H1 (cell line): ENCODE results near the gene PTGES. TPM values are rescaled to one million over a fixed set of nuclear protein-coding genes. Genes with fewer than 3 reads are reported as not detected.
A peak's percentile ranks its signal among the peaks of the same experiment; 100 is the strongest.

Experiments
- CTCF ChIA-PET: fragments of 300-600 bp; sonication (Branson Sonifier 250); formaldehyde crosslinking; loops from one replicate; lab custom pipeline; 2021; ENCODE audit not compliant: partially characterized antibody; lab: Charles Lee
- POLR2A ChIA-PET: fragments of 300-600 bp; sonication (Branson Sonifier 250); formaldehyde crosslinking; loops from one replicate; lab custom pipeline; 2021; ENCODE audit warnings: inconsistent platforms; ENCODE audit not compliant: partially characterized antibody; lab: Charles Lee
- DNase-seq, 2 experiments: peaks; one replicate each; pipeline versions ENCODE4 v3.0.0 to v3.0.0-alpha.2; 2010 to 2022; ENCODE audit warnings: low spot score in 2 of 2, low read depth in 1 of 2, mixed read lengths in 1 of 2
- FAIRE-seq: peaks from 2 replicates; lab custom pipeline; 2011; peaks lifted over from hg19 to GRCh38; lab: Jason Lieb, UNC
- H2AFZ ChIP-seq: 2 replicates; pipeline ENCODE4 v1.8.1; 2012; ENCODE audit warnings: low read length, inconsistent platforms
- H2AK5ac ChIP-seq: 2 replicates; pipeline ENCODE4 v1.6.1; 2013; ENCODE audit warnings: low read depth, low read length
- H2BK120ac ChIP-seq: replicated peaks from 2 replicates; pipeline ENCODE3; 2013; ENCODE audit warnings: low read depth, low read length, inconsistent platforms
- H2BK12ac ChIP-seq: 2 replicates; pipeline ENCODE4 v1.6.1; 2013; ENCODE audit warnings: low read depth, low read length
- H2BK15ac ChIP-seq: 2 replicates; pipeline ENCODE4 v1.6.1; 2013; ENCODE audit warnings: low read length
- H2BK20ac ChIP-seq: 2 replicates; pipeline ENCODE4 v1.6.1; 2013; ENCODE audit warnings: low read length
- H2BK5ac ChIP-seq: 2 replicates; pipeline ENCODE4 v1.6.1; 2013; ENCODE audit warnings: low read depth, low read length
- H3K14ac ChIP-seq: 2 replicates; pipeline ENCODE4 v1.6.1; 2013; ENCODE audit warnings: inconsistent platforms; ENCODE audit not compliant: insufficient read length
- H3K18ac ChIP-seq: 2 replicates; pipeline ENCODE4 v1.6.1; 2013; ENCODE audit warnings: low read length; ENCODE audit errors: extremely low read depth
- H3K23ac ChIP-seq: 2 replicates; pipeline ENCODE4 v1.6.1; 2013; ENCODE audit warnings: inconsistent platforms; ENCODE audit not compliant: insufficient read length
- H3K23me2 ChIP-seq: 2 replicates; pipeline ENCODE4 v1.6.1; 2013; ENCODE audit warnings: low read depth, low read length
- H3K27ac ChIP-seq: 2 replicates; pipeline ENCODE4 v1.6.1; 2011; ENCODE audit warnings: low read depth, low read length, inconsistent platforms
- H3K27me3 ChIP-seq, 4 experiments: replicated peaks in 1 of 4; 1 replicate in 1 of 4; 2 replicates in 3 of 4; pipeline versions ENCODE4 v1.6.1 to v1.8.1; 2011 to 2013; ENCODE audit warnings: low read length in 3 of 4, mild to moderate bottlenecking in 3 of 4, inconsistent platforms in 2 of 4, mixed read lengths in 2 of 4, moderate library complexity in 1 of 4; ENCODE audit not compliant: control insufficient read depth in 3 of 4, insufficient read depth in 3 of 4; ENCODE audit errors: extremely low read depth in 1 of 4
- H3K36me3 ChIP-seq, 4 experiments: 2 replicates each; pipeline versions ENCODE4 v1.6.1 to v1.8.1; 2011 to 2013; ENCODE audit warnings: mild to moderate bottlenecking in 4 of 4, low read length in 3 of 4, moderate library complexity in 2 of 4, control low read depth in 1 of 4, inconsistent platforms in 1 of 4; ENCODE audit not compliant: insufficient read depth in 4 of 4, control insufficient read depth in 2 of 4
- H3K4ac ChIP-seq: replicated peaks from 2 replicates; pipeline ENCODE3; 2013; ENCODE audit warnings: low read length, low read depth, mixed read lengths, inconsistent platforms; ENCODE audit not compliant: insufficient read length
- H3K4me1 ChIP-seq, 4 experiments: replicated peaks in 1 of 4; 1 replicate in 1 of 4; 2 replicates in 3 of 4; pipeline versions ENCODE4 v1.6.1 to v1.8.1; 2011 to 2013; ENCODE audit warnings: low read length in 3 of 4, inconsistent platforms in 2 of 4, mixed read lengths in 1 of 4; ENCODE audit not compliant: insufficient read depth in 4 of 4, control insufficient read depth in 3 of 4
- H3K4me2 ChIP-seq, 2 experiments: 2 replicates each; pipeline versions ENCODE4 v1.6.1 to v1.8.1; 2011 to 2013; ENCODE audit warnings: low read depth in 2 of 2, low read length in 2 of 2, control low read depth in 1 of 2, inconsistent platforms in 1 of 2, mild to moderate bottlenecking in 1 of 2; ENCODE audit not compliant: insufficient read depth in 1 of 2
- H3K4me3 ChIP-seq, 4 experiments: fragments of 200-600, 300-600 bp in 1 of 4; sonication (generic), shearing (Covaris generic), sonication (Bioruptor Twin) in 1 of 4; 2 replicates each; pipeline versions ENCODE4 v1.5.1 to v1.8.1; 2011 to 2016; ENCODE audit warnings: low read length in 4 of 4, low read depth in 3 of 4, control low read depth in 2 of 4, inconsistent platforms in 2 of 4, mild to moderate bottlenecking in 2 of 4, mixed read lengths in 1 of 4, moderate library complexity in 1 of 4; ENCODE audit not compliant: insufficient read depth in 2 of 4; ENCODE audit errors: extremely low read depth in 1 of 4
- H3K56ac ChIP-seq: replicated peaks from 2 replicates; pipeline ENCODE3; 2013; ENCODE audit warnings: low read depth, mild to moderate bottlenecking, mixed read lengths, low read length, inconsistent platforms; ENCODE audit not compliant: insufficient read length
- H3K79me1 ChIP-seq: 2 replicates; pipeline ENCODE4 v1.6.1; 2013; ENCODE audit warnings: low read depth, low read length, control low read depth
- H3K79me2 ChIP-seq, 2 experiments: 2 replicates each; pipeline versions ENCODE4 v1.6.1 to v1.8.1; 2012 to 2013; ENCODE audit warnings: low read length in 2 of 2, mild to moderate bottlenecking in 2 of 2, inconsistent platforms in 1 of 2; ENCODE audit not compliant: insufficient read depth in 2 of 2, control insufficient read depth in 1 of 2
- H3K9ac ChIP-seq, 4 experiments: replicated peaks in 1 of 4; 1 replicate in 1 of 4; 2 replicates in 3 of 4; pipeline versions ENCODE4 v1.6.1 to v1.8.1; 2011 to 2013; ENCODE audit warnings: low read depth in 3 of 4, low read length in 3 of 4, control low read depth in 2 of 4, mild to moderate bottlenecking in 2 of 4, moderate library complexity in 2 of 4, inconsistent platforms in 1 of 4; ENCODE audit errors: extremely low read depth in 1 of 4
- H3K9me3 ChIP-seq, 2 experiments: 2 replicates each; pipeline versions ENCODE4 v1.6.1 to v1.8.1; 2012 to 2013; ENCODE audit warnings: mild to moderate bottlenecking in 2 of 2, moderate library complexity in 2 of 2, control low read depth in 1 of 2, inconsistent platforms in 1 of 2, low read depth in 1 of 2, low read length in 1 of 2, mixed read lengths in 1 of 2; ENCODE audit not compliant: insufficient read depth in 2 of 2
- H4K20me1 ChIP-seq, 2 experiments: replicated peaks in 1 of 2; 2 replicates each; pipeline versions ENCODE3 to v1.8.1; 2011 to 2013; ENCODE audit warnings: inconsistent platforms in 2 of 2, low read length in 2 of 2, mild to moderate bottlenecking in 1 of 2; ENCODE audit not compliant: insufficient read depth in 2 of 2, control insufficient read depth in 1 of 2
- H4K5ac ChIP-seq: 2 replicates; pipeline ENCODE4 v1.6.1; 2013; ENCODE audit warnings: low read length, low read depth, mixed read lengths, inconsistent platforms; ENCODE audit not compliant: insufficient read length
- H4K8ac ChIP-seq: 2 replicates; pipeline ENCODE4 v1.8.0; 2013; ENCODE audit warnings: mild to moderate bottlenecking, moderate library complexity, low read length, inconsistent platforms; ENCODE audit not compliant: insufficient read depth; ENCODE audit errors: extremely low read depth
- H4K91ac ChIP-seq: replicated peaks from 2 replicates; pipeline ENCODE3; 2013; ENCODE audit warnings: low read length, mixed read lengths, inconsistent platforms; ENCODE audit not compliant: insufficient read length
- KDM1A ChIP-seq: fragments of 200-600, 300-600 bp; sonication (generic); IDR thresholded peaks from 2 replicates; pipeline ENCODE4 v1.7.1; 2016; ENCODE audit warnings: mild to moderate bottlenecking, low read length, borderline replicate concordance
- RXRA ChIP-seq: IDR thresholded peaks from 2 replicates; pipeline ENCODE4 v1.6.1; 2011; ENCODE audit warnings: low read depth, mild to moderate bottlenecking, low read length, moderate library complexity; ENCODE audit not compliant: insufficient read depth
- SUZ12 ChIP-seq: fragments of 200-600 bp; sonication (generic); IDR thresholded peaks from 2 replicates; pipeline ENCODE4 v1.6.1; 2012; ENCODE audit warnings: mild to moderate bottlenecking, inconsistent platforms, low read length, moderate library complexity, mixed read lengths
- WGBS, 2 experiments: shearing (Covaris generic) in 1 of 2; methylation state at CpG; one replicate each; pipeline versions ENCODE4 v1.1.6 to v1.1.7; 2013 to 2015; ENCODE audit warnings: low lambda C conversion rate in 2 of 2, mixed read lengths in 2 of 2, inconsistent platforms in 1 of 2, low coverage in 1 of 2, missing lambda C conversion rate in 1 of 2; ENCODE audit not compliant: insufficient replicate concordance in 2 of 2, insufficient coverage in 1 of 2, insufficient read length in 1 of 2; ENCODE audit errors: extremely low coverage in 1 of 2, missing lambda C conversion rate in 1 of 2; 5-methylcytosine and 5-hydroxymethylcytosine counted together
- polyA plus RNA-seq, 7 experiments: library from polyadenylated mRNA; depleted of rRNA in 3 of 7; stranded (reverse) in 5 of 7; unstranded in 2 of 7; fragments of >200 nt in 5 of 7; fragments of 200-250 nt in 2 of 7; gene quantifications; 1 replicate in 5 of 7; 2 replicates in 1 of 7; 4 replicates in 1 of 7; pipeline versions ENCODE4 v1.2.1 to v1.2.3, GENCODE V29; 2011 to 2013; ENCODE audit warnings: missing spikeins in 2 of 7, mixed read lengths in 2 of 7
- total RNA-seq: library from RNA; stranded (reverse); fragmentation: NEBNext Ultra II Directional; extraction: Animal tissue kit (Norgen Biotek cat#: 25700); gene quantifications from 2 replicates; pipeline ENCODE4 v1.2.1, GENCODE V29; 2021

The PTGES gene
- total and polyA plus RNA-seq, 2 of the 8 experiments (the other 6 are each of a cell fraction or from before 2014, with no cell fraction given), result 3.2 to 5.1 TPM

- Histone ChIP-seq H3K18ac (no peak overlapping the region), H3K23ac (no peak overlapping the region), H2BK12ac (no peak overlapping the region), H3K14ac (no peak overlapping the region), H3K4me2 (no peak overlapping the region), H3K9ac (no peak overlapping the region; a peak in 1 of 7 replicates), H3K56ac (no peak overlapping the region), H3K79me1 (no peaks in the 10 kb centered on the region), H3K36me3 (no peaks in the 10 kb centered on the region), H3K4me1 (peaks cover 0 to 13% (median 0%) of the 10 kb centered on the region in 4 experiments; a peak in 2 of 7 replicates), H4K91ac (no peak overlapping the region), H2AFZ (no peak overlapping the region), H2BK20ac (no peak overlapping the region), H3K4ac (no peak overlapping the region), H3K4me3 (no peak overlapping the region), H4K20me1 (no peaks in the 10 kb centered on the region), H3K9me3 (no peaks in the 10 kb centered on the region), H2BK120ac (no peak overlapping the region), H3K27ac (no peak overlapping the region), H4K8ac (peak overlapping the region; percentile 65; the same call in 1 of the 2 replicates), H2BK15ac (no peak overlapping the region), H2BK5ac (no peak overlapping the region), H3K27me3 (no peaks in the 10 kb centered on the region; a peak in 1 of 7 replicates), H4K5ac (no peak overlapping the region), H3K23me2 (no peaks in the 10 kb centered on the region), H2AK5ac (no peak overlapping the region; the same call in 1 of the 2 replicates), H3K79me2 (no peaks in the 10 kb centered on the region)
- FAIRE-seq, result no peak
- ChIA-PET CTCF (interaction anchor here (0.6 to 2.3 kb wide), 19 partner anchors 8 to 98 kb away, joined by 3 to 11 read pairs (median 5); no protein-coding TSS in a partner anchor), POLR2A (interaction anchor here (1.1 to 1.2 kb wide), 2 partner anchors 15 to 46 kb away, joined by 3 to 5 read pairs; no protein-coding TSS in a partner anchor)
- no peak for DNase-seq
- 84% methylated on average over 26 of the region's 26 CpGs; no CpG with 5 or more reads in 1 of the 2 experiments for WGBS, 2 experiments
- no peak for TF ChIP-seq SUZ12
- TF ChIP-seq KDM1A, result 0 out of 2 replicates have a peak, but pooled peaks have one; percentile 10
- no peak for TF ChIP-seq RXRA
Observed at GRCh38 chr9:129712634-129713401, 40.0 kb downstream of the PTGES start.
